BLaER1 treated with 17β-estradiol and CSF1 and Interleukin-3, amounts not matched to agents 10 nM and 100 nM (cell line): Measurements from ENCODE around the gene ERCC1.
A peak's percentile ranks its signal among the peaks of the same experiment; 100 is the strongest.

Experiments used
- H3K27ac ChIP-seq, 11 experiments: shearing (Covaris generic); formaldehyde crosslinking; 2 replicates each; pipeline ENCODE4 v1.8.1; 2022
- H3K27me3 ChIP-seq, 11 experiments: shearing (Covaris generic); formaldehyde crosslinking; 2 replicates each; pipeline ENCODE4 v1.8.1; 2022
- H3K36me3 ChIP-seq, 11 experiments: shearing (Covaris generic); formaldehyde crosslinking; 2 replicates each; pipeline ENCODE4 v1.8.1; 2022
- H3K4me1 ChIP-seq, 10 experiments: shearing (Covaris generic); formaldehyde crosslinking; 2 replicates each; pipeline ENCODE4 v1.8.1; 2022
- H3K4me2 ChIP-seq, 11 experiments: shearing (Covaris generic); formaldehyde crosslinking; 2 replicates each; pipeline ENCODE4 v1.8.1; 2022
- H3K4me3 ChIP-seq, 10 experiments: shearing (Covaris generic); formaldehyde crosslinking; 2 replicates each; pipeline ENCODE4 v1.8.1; 2022
- H3K9ac ChIP-seq, 11 experiments: shearing (Covaris generic); formaldehyde crosslinking; 2 replicates each; pipeline ENCODE4 v1.8.1; 2022
- H3K9me3 ChIP-seq, 11 experiments: shearing (Covaris generic); formaldehyde crosslinking; replicated peaks in 1 of 11; 2 replicates each; pipeline ENCODE4 v1.8.1; 2022
- H4K20me1 ChIP-seq, 11 experiments: shearing (Covaris generic); formaldehyde crosslinking; 2 replicates each; pipeline ENCODE4 v1.8.1; 2022
- Cebpa-rat ChIP-seq, 11 experiments: shearing (Covaris generic); IDR thresholded peaks; 2 replicates each; pipeline ENCODE4 v1.8.1; 2022

Gene ERCC1

DNA sequence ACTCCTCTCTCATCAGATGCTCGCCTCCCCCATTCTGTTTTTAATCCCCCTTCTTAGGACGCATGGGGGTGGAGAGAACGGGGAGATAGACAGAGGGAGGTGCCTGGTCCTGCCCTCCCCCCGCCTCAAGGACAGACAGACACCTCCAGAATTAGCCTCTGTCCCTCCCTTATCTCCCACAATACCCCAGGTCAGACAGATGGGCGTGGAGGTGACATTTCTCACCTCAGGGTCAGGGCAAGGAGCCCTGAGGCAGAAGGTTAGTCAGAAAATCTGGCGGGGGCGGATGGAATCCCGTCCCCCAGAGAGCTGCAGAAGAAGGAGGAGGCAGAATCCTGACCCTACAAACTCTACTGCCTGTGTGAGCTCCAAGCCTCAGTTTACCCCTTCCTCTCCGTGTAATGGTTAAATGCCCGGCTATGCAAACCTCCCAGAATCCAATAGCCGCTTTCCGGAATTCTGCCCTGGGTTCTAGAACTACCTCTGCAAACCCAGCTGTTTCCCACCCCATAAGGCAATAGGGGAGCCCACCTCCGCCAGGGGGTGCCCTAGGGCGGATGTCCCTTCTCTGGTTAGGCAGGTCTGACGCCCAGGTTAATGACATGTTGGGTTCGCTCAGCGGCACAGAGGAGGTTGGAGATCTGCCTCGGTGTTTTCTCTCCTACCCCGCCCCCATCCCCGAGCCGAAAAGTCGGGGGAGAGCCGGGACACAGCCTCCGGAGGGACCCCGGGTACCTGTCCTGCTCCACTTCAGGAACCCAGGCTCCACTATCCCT is 19.7 kb downstream of the ERCC1 start:
- H3K4me3 ChIP-seq = peak overlapping the region; percentile 69 to 96 (median 85); a peak in 12 of 20 replicates
- no peaks in the 10 kb centered on the region for H3K9me3 ChIP-seq
- peaks cover 38 to 46% (median 43%) of the 10 kb centered on the region in 10 experiments for H3K4me1 ChIP-seq
- peak overlapping the region; percentile 90 to 100 (median 96) for H3K4me2 ChIP-seq
- H3K27ac ChIP-seq = no peak overlapping the region
- H4K20me1 ChIP-seq = peaks cover 0 to 54% (median 19%) of the 10 kb centered on the region in 11 experiments; a peak in 15 of 22 replicates
- H3K27me3 ChIP-seq = peaks cover 35 to 43% (median 39%) of the 10 kb centered on the region in 11 experiments
- peak overlapping the region in 4 of 11 experiments; percentile 23 to 98 (median 98); a peak in 4 of 22 replicates for H3K9ac ChIP-seq
- peaks cover 0 to 12% (median 8%) of the 10 kb centered on the region in 11 experiments; a peak in 11 of 22 replicates for H3K36me3 ChIP-seq
- no peak for TF ChIP-seq Cebpa-rat (IDR thresholded peaks at IDR 0.05)

DNA sequence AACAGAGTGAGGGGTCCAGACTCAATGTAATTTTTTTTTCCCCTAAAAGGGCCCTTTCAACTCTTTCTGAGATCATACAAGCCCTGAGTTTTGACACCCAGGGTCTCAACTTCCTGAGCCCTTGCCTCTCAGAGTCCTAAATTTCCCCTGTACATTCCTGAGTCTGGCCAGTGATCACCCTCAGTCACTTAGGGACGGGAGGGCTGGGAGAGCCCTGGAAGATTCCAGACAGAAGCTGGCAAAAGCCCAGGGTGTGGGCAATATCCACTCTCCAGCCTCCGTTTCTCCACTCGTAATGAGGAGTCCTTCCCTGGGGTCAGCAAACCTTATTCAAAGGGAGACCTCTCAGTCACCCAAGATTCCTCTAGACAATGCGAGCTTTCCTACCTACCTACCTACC is 20.4 kb downstream of the ERCC1 start:
- Histone ChIP-seq H3K4me3 (no peak overlapping the region), H3K27ac (no peak overlapping the region), H3K36me3 (peaks cover 0 to 5% (median 3%) of the 10 kb centered on the region in 11 experiments; a peak in 10 of 22 replicates), H3K4me2 (no peak overlapping the region), H3K9ac (no peak overlapping the region), H4K20me1 (peaks cover 0 to 47% (median 13%) of the 10 kb centered on the region in 11 experiments; a peak in 13 of 22 replicates), H3K9me3 (no peaks in the 10 kb centered on the region), H3K27me3 (peaks cover 35 to 49% (median 41%) of the 10 kb centered on the region in 11 experiments), H3K4me1 (peaks cover 38 to 46% (median 43%) of the 10 kb centered on the region in 10 experiments)
- no peak for TF ChIP-seq Cebpa-rat (IDR thresholded peaks at IDR 0.05)

DNA sequence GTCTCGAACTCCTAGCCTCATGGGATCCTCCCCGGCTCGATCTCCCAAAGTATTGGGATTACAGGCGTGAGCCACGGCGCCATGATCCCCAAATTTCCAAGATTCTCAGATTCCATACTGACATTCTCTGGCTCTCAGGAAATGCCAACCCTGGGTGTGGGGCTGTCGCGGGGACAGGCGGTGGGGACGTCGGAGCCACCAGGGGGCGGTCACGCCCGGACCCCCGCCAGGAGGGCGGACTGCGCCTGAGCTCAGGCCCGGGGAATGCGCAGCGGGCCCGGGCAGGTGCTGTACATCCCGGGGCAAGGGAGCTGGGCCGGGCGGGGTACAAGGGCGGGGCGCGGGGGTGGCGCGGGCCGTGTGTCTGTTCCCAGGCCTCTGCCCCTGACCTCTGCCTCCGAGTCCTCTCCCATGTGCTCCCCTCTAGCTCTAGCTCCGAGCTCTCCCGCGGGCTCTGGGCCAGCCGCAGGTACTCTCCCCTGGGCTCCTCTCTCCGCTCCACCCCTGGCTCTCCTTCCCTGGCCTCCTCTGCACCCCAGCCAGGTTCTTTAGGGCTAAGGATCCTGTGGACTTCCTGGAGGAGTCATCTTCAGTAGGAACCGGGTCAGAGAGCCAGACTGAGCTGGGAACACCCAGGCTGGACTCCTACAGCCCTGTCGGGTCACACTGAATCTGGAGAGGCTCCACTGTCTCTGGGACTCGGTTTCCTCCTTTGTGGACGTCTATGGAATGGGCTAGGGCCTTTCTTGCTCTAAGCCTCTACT is 21.2 kb downstream of the ERCC1 start:
- H3K9ac ChIP-seq = no peak overlapping the region; a peak in 1 of 22 replicates

DNA sequence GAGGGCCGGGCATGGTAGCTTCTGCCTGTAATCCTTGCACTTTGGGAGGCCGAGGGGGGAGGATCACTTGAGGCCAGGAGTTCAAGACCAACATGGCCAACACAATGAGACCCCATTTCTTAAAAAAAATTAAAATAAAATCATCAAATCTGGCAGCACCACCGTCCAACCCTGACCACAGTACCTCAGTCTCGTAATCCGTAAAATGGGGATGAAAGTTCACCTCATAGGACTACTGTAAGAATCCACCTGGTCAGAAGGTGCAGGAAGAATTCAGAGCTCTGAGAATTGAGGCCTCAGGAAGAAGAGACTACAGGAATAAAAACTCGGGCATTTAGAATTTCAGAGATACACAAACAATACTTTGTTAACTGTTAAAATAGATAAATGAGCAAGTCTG is 21.9 kb downstream of the ERCC1 start:
- Histone ChIP-seq H3K4me2 (no peak overlapping the region), H4K20me1 (peaks cover 0 to 38% (median 13%) of the 10 kb centered on the region in 11 experiments; a peak in 9 of 22 replicates), H3K9ac (no peak overlapping the region), H3K4me1 (peaks cover 27 to 38% (median 33%) of the 10 kb centered on the region in 10 experiments), H3K36me3 (no peaks in the 10 kb centered on the region), H3K9me3 (no peaks in the 10 kb centered on the region), H3K27me3 (peaks cover 35 to 54% (median 41%) of the 10 kb centered on the region in 11 experiments), H3K27ac (no peak overlapping the region), H3K4me3 (no peak overlapping the region)
- TF ChIP-seq Cebpa-rat (IDR thresholded peaks at IDR 0.05) = no peak

More for the DNA sequence above, 21.2 kb downstream of the ERCC1 start:
- Histone ChIP-seq H3K4me1 (peaks cover 34 to 44% (median 39%) of the 10 kb centered on the region in 10 experiments), H3K9me3 (no peaks in the 10 kb centered on the region), H4K20me1 (peaks cover 0 to 44% (median 13%) of the 10 kb centered on the region in 11 experiments; a peak in 9 of 22 replicates), H3K4me2 (0 out of 22 replicates have a peak overlapping the region, but pooled peaks of 1 of the 11 experiments have one; percentile 3), H3K27me3 (peaks cover 35 to 54% (median 41%) of the 10 kb centered on the region in 11 experiments), H3K4me3 (no peak overlapping the region), H3K36me3 (no peaks in the 10 kb centered on the region), H3K27ac (no peak overlapping the region)
- no peak for TF ChIP-seq Cebpa-rat (IDR thresholded peaks at IDR 0.05)

DNA sequence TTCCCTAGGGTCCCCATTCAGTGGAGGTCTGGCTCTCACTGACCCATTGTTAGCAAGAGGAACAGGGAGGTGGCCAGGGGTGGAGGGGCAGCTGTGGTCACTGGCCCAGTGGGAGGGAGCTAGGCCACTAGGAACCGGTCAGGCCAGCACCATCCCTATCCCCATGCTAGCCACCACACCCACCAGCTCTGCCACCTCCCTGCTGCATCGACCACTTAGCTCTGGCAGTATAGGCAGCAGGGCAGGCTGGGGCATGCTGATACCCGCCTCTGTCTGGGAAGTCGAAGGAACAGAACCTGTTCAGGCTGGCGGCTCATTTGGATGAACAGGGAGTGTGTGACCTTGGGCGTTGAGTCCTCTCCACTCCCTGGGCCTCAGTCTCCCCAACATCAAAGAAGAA is 23.5 kb downstream of the ERCC1 start:
- no peak overlapping the region for H3K4me2 ChIP-seq
- H3K36me3 ChIP-seq = no peaks in the 10 kb centered on the region
- H3K4me1 ChIP-seq = peaks cover 26 to 40% (median 31%) of the 10 kb centered on the region in 10 experiments
- peaks cover 34 to 53% (median 40%) of the 10 kb centered on the region in 11 experiments for H3K27me3 ChIP-seq
- H3K4me3 ChIP-seq = no peak overlapping the region
- no peak for TF ChIP-seq Cebpa-rat (IDR thresholded peaks at IDR 0.05)
- H3K27ac ChIP-seq = no peak overlapping the region
- peaks cover 0 to 39% (median 13%) of the 10 kb centered on the region in 11 experiments; a peak in 10 of 22 replicates for H4K20me1 ChIP-seq
- H3K9me3 ChIP-seq = no peaks in the 10 kb centered on the region
- H3K9ac ChIP-seq = no peak overlapping the region

DNA sequence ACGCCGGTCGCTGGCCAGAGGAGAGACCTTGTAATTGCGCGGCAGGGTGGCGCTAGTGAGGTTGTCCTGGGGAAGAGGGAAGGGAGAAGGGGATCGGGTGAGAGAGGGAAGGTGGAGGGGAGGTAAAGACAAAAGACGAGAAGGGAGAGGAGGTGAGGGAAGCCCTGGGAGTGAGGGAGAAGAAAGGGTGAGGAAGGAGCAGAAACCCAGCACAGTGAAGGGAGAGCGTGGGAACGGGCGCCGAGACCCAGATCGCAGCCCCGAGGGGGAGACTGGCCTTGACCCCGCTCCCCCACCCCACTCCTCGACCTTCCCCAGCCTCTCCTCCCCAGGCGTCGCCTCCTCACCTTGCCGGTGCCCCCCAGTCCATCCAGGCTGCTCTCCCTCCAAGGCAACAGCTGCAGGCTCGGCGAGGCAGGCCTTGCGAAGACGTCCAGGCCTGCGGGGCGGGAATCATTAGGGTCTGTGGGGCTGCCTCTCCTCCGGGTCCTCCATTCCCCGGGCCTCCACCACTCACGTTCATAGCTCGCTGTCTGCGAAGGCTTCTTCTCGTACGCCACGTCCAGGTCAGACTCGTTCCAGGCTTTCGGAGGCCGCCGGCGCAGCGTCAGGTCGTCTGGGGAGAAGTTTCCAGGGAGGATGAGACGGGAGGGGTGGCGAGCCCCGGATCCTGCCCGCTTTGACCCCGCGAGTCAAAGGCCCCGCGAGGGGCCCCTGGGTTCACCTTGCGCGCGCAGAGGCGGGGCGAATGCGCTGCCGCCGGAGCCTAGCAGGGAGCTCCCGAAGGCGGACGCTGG is 27.7 kb downstream of the ERCC1 start:
- Histone ChIP-seq H3K36me3 (no peaks in the 10 kb centered on the region), H3K4me3 (no peak overlapping the region), H3K9me3 (no peaks in the 10 kb centered on the region), H3K4me2 (peak overlapping the region in 4 of 11 experiments; percentile 18 to 23 (median 18); a peak in 2 of 22 replicates), H3K4me1 (peaks cover 13 to 37% (median 24%) of the 10 kb centered on the region in 10 experiments), H3K9ac (no peak overlapping the region), H4K20me1 (peaks cover 0 to 15% (median 0%) of the 10 kb centered on the region in 11 experiments; a peak in 6 of 22 replicates), H3K27ac (no peak overlapping the region), H3K27me3 (peaks cover 0 to 13% (median 4%) of the 10 kb centered on the region in 11 experiments; a peak in 7 of 22 replicates)
- no peak for TF ChIP-seq Cebpa-rat (IDR thresholded peaks at IDR 0.05)

DNA sequence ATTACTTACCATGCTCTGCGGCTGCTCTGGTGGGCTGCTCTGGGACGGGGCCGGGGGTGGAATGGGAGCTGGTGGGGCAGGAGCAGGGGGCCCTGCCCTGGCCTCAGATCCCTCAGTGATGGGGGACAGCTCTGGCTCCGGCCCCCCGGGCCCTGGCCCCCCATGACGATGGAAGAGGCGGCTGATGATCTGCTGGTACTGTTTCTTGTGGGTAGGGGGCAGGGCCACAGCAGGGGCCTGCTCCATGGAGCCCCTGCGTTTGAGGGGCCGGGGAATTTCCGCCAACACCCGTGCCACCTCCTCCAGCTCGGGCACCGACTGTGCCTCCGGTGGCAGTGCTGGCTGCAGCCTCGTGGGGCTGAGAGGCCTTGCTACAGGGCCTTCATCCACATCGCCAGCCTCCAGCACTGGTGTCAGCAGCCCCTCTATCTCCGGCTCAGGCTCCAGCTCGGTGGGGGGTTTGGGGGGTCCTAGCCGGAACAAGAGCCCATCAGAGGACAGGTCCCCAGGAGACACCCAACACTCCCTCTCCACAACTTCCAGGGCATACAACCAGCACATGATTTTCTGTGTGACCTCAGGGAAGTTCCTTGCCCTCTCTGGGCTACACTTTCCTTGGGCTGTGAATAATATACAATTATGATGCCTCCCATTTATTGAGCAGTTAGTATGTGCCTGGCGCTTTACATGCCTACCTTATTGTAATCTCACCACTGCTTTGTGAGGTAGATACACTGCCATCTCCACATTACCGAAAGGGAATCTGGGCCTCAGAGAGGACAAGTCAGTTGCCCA is 31.6 kb downstream of the ERCC1 start:
- peak overlapping the region in 2 of 11 experiments; percentile 9 to 12; a peak in 2 of 22 replicates for H3K27ac ChIP-seq

More for the DNA sequence above, 31.6 kb downstream of the ERCC1 start:
- H3K9ac ChIP-seq = peak overlapping the region in 1 of 11 experiments; percentile 13; a peak in 1 of 22 replicates
- no peaks in the 10 kb centered on the region for H3K36me3 ChIP-seq
- H3K4me3 ChIP-seq = no peak overlapping the region
- peaks cover 5 to 24% (median 13%) of the 10 kb centered on the region in 10 experiments; a peak in 17 of 20 replicates for H3K4me1 ChIP-seq
- no peaks in the 10 kb centered on the region for H3K9me3 ChIP-seq
- peaks cover 0 to 8% (median under 1%) of the 10 kb centered on the region in 11 experiments; a peak in 3 of 22 replicates for H3K27me3 ChIP-seq
- TF ChIP-seq Cebpa-rat (IDR thresholded peaks at IDR 0.05) = no peak
- peaks cover 0 to 9% (median 0%) of the 10 kb centered on the region in 11 experiments; a peak in 4 of 22 replicates for H4K20me1 ChIP-seq
- H3K4me2 ChIP-seq = peak overlapping the region in 5 of 11 experiments; percentile 27 to 59 (median 41); a peak in 9 of 22 replicates
